ENCODE measurements around the gene WDR35. TPM values are rescaled to one million over a fixed set of nuclear protein-coding genes. Genes with fewer than 3 reads are reported as not detected.

The WDR35 gene
- total and polyA plus RNA-seq, 10 of the 15 experiments (the other 5 are each of a cell fraction or from before 2014, with no cell fraction given) = 3.0 to 9.3 (median 6.3) TPM

DNA sequence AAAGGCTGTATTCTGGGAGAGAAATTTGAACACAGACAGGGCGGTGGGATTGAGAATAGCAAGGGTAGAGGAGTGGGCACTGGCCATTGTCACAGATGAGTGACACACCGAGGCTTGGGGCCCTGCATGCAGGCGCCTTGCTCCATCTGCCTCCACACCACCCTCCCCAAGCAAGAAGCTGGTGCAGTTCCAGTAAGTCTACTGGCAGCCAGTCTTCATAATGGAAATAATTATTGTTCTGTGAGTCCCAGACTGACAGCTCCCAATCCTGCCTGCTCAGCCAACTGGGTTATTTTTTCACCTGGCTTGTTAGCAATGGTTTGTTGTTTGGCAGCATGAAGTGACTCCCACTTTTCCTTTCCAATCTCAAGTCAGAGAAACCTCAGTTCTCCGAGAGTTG, 101.1 kb downstream of the WDR35 start:
- H3K27ac ChIP-seq (ENCODE audit: control insufficient read depth, insufficient read depth) = no peak overlapping the region
- ChIA-PET POLR2A (interaction anchor here (0.6 kb wide), 1 partner anchor 12 kb away, joined by 4 read pairs; no protein-coding TSS in a partner anchor), SMC1A (ENCODE audit: uncharacterized antibody, unreplicated experiment) (interaction anchor here (0.7 to 1.5 kb wide), 2 partner anchors 11 to 44 kb away, joined by 3 to 5 read pairs; no protein-coding TSS in a partner anchor), RAD21 (ENCODE audit: unreplicated experiment) (interaction anchor here (0.6 kb wide), 1 partner anchor 24 kb away, joined by 4 read pairs; no protein-coding TSS in a partner anchor), CTCF (no interaction called here)
- H3K36me3 ChIP-seq (ENCODE audit: control insufficient read depth in 2 of 2, insufficient read depth in 2 of 2, low read length in 1 of 2) = no peaks in the 10 kb centered on the region
- WGBS (ENCODE audit: insufficient coverage, insufficient replicate concordance, low lambda C conversion rate, missing lambda C conversion rate) = 94% methylated on average over 4 of the region's 4 CpGs
- no peak overlapping the region for H3K9ac ChIP-seq (ENCODE audit: control insufficient read depth, insufficient read depth, low read length)
- in situ Hi-C loops (cut with MboI) (no loop called here), intact Hi-C loops (cut with micrococcal nuclease; ENCODE audit: unreplicated experiment) (no loop called here)
- DNase-seq (ENCODE audit: low read depth, low spot score) (no peak), ATAC-seq (no peak), FAIRE-seq (no peak)
- TF ChIP-seq YBX1 (IDR thresholded peaks at IDR 0.05) = no peak
- no peak for TF ChIP-seq MXI1 (IDR thresholded peaks at IDR 0.05; ENCODE audit: low read depth, low read length)
- TF ChIP-seq, protein P1, sequence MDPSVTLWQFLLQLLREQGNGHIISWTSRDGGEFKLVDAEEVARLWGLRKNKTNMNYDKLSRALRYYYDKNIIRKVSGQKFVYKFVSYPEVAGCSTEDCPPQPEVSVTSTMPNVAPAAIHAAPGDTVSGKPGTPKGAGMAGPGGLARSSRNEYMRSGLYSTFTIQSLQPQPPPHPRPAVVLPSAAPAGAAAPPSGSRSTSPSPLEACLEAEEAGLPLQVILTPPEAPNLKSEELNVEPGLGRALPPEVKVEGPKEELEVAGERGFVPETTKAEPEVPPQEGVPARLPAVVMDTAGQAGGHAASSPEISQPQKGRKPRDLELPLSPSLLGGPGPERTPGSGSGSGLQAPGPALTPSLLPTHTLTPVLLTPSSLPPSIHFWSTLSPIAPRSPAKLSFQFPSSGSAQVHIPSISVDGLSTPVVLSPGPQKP (IDR thresholded peaks at IDR 0.05; ENCODE audit: low read depth, low read length) = no peak
- TF ChIP-seq, protein P2, sequence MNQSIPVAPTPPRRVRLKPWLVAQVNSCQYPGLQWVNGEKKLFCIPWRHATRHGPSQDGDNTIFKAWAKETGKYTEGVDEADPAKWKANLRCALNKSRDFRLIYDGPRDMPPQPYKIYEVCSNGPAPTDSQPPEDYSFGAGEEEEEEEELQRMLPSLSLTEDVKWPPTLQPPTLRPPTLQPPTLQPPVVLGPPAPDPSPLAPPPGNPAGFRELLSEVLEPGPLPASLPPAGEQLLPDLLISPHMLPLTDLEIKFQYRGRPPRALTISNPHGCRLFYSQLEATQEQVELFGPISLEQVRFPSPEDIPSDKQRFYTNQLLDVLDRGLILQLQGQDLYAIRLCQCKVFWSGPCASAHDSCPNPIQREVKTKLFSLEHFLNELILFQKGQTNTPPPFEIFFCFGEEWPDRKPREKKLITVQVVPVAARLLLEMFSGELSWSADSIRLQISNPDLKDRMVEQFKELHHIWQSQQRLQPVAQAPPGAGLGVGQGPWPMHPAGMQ (IDR thresholded peaks at IDR 0.05; ENCODE audit: borderline replicate concordance) = no peak
- TF ChIP-seq FOS (IDR thresholded peaks at IDR 0.05; ENCODE audit: borderline replicate concordance, extremely low read depth, insufficient read length) = no peak
- no peak for TF ChIP-seq ZNF592 (IDR thresholded peaks at IDR 0.05)
- no peak for TF ChIP-seq TARDBP (IDR thresholded peaks at IDR 0.05; ENCODE audit: borderline replicate concordance)
- no peak for TF ChIP-seq SMARCA5 (IDR thresholded peaks at IDR 0.05)
- no peak for TF ChIP-seq CHD1 (IDR thresholded peaks at IDR 0.05; ENCODE audit: low read depth, low read length)
- no peak for TF ChIP-seq BRCA1 (IDR thresholded peaks at IDR 0.05; ENCODE audit: low read depth, low read length)
- H3K9me3 ChIP-seq (replicated peaks; ENCODE audit: control insufficient read depth, insufficient read depth, low read length) = no peaks in the 10 kb centered on the region; the same call in 2 of the 3 replicates
- BruUV-seq (replicated peaks) = no TSS peak
- no peaks in the 10 kb centered on the region for H3K27me3 ChIP-seq (replicated peaks in 1 of 2; ENCODE audit: control insufficient read depth in 2 of 2, insufficient read depth in 2 of 2, low read length in 1 of 2)
- H3K4me2 ChIP-seq (ENCODE audit: control insufficient read depth, insufficient read depth) = peak overlapping the region; percentile 44; the same call in 1 of the 2 replicates
- no peaks in the 10 kb centered on the region for H4K20me1 ChIP-seq (ENCODE audit: control insufficient read depth, insufficient read depth)
- no peak overlapping the region; the same call in 1 of the 2 replicates for H2AFZ ChIP-seq (ENCODE audit: control insufficient read depth, low read depth, low read length)
- no peak overlapping the region for H3K4me3 ChIP-seq
- peaks cover 8% of the 10 kb centered on the region for H3K79me2 ChIP-seq (ENCODE audit: control insufficient read depth, insufficient read depth, low read length)
- peaks cover 32% of the 10 kb centered on the region for H3K4me1 ChIP-seq (ENCODE audit: control insufficient read depth, insufficient read depth, low read length)

All from GM12878 (cell line).